ENCODE measurements around the gene HOXA6. TPM values are rescaled to one million over a fixed set of nuclear protein-coding genes. Genes with fewer than 3 reads are reported as not detected.

HOXA6 gene
- total and polyA plus RNA-seq, 10 of the 15 experiments (the other 5 are each of a cell fraction or from before 2014, with no cell fraction given): 0.08 TPM; not detected in 9

- POLR2A ChIA-PET: no interaction called here
These were observed 17.6 kb downstream of the HOXA6 start for GRCh38 chr7:27129729-27130539.

More at GRCh38 chr7:27129729-27130539, 17.6 kb downstream of the HOXA6 start:
- ChIA-PET SMC1A (ENCODE audit: uncharacterized antibody, unreplicated experiment) (no interaction called here), RAD21 (ENCODE audit: unreplicated experiment) (interaction anchor here (0.6 kb wide), 1 partner anchor 32 kb away, joined by 3 read pairs; no protein-coding TSS in a partner anchor), CTCF (no interaction called here)
- no peak overlapping the region for H3K4me3 ChIP-seq
- DNase-seq (ENCODE audit: low read depth, low spot score): no peak
- no peaks in the 10 kb centered on the region for H3K36me3 ChIP-seq (ENCODE audit: control insufficient read depth in 2 of 2, insufficient read depth in 2 of 2, low read length in 1 of 2)
- BruUV-seq (replicated peaks): no TSS peak
- ATAC-seq: no peak
- H3K4me1 ChIP-seq (ENCODE audit: control insufficient read depth, insufficient read depth, low read length): no peaks in the 10 kb centered on the region
- no peaks in the 10 kb centered on the region; the same call in 2 of the 3 replicates for H3K9me3 ChIP-seq (replicated peaks; ENCODE audit: control insufficient read depth, insufficient read depth, low read length)
- H2AFZ ChIP-seq (ENCODE audit: control insufficient read depth, low read depth, low read length): no peak overlapping the region
- intact Hi-C loops (cut with micrococcal nuclease; ENCODE audit: unreplicated experiment) (no loop called here), in situ Hi-C loops (cut with MboI) (no loop called here)
- no peak for TF ChIP-seq ZNF622 (IDR thresholded peaks at IDR 0.05)
- TF ChIP-seq YBX1 (IDR thresholded peaks at IDR 0.05): no peak
- TF ChIP-seq NBN (IDR thresholded peaks at IDR 0.05): no peak
- no peak for TF ChIP-seq FOXK2 (IDR thresholded peaks at IDR 0.05)
- no peak for TF ChIP-seq NRF1 (conservative IDR thresholded peaks at IDR 0.05; ENCODE audit: low read depth, low read length)
- TF ChIP-seq, protein P1, sequence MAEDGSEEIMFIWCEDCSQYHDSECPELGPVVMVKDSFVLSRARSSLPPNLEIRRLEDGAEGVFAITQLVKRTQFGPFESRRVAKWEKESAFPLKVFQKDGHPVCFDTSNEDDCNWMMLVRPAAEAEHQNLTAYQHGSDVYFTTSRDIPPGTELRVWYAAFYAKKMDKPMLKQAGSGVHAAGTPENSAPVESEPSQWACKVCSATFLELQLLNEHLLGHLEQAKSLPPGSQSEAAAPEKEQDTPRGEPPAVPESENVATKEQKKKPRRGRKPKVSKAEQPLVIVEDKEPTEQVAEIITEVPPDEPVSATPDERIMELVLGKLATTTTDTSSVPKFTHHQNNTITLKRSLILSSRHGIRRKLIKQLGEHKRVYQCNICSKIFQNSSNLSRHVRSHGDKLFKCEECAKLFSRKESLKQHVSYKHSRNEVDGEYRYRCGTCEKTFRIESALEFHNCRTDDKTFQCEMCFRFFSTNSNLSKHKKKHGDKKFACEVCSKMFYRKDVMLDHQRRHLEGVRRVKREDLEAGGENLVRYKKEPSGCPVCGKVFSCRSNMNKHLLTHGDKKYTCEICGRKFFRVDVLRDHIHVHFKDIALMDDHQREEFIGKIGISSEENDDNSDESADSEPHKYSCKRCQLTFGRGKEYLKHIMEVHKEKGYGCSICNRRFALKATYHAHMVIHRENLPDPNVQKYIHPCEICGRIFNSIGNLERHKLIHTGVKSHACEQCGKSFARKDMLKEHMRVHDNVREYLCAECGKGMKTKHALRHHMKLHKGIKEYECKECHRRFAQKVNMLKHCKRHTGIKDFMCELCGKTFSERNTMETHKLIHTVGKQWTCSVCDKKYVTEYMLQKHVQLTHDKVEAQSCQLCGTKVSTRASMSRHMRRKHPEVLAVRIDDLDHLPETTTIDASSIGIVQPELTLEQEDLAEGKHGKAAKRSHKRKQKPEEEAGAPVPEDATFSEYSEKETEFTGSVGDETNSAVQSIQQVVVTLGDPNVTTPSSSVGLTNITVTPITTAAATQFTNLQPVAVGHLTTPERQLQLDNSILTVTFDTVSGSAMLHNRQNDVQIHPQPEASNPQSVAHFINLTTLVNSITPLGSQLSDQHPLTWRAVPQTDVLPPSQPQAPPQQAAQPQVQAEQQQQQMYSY (CRISPR knock-in tag; IDR thresholded peaks at IDR 0.05): no peak
- no peak for TF ChIP-seq TCF7 (IDR thresholded peaks at IDR 0.05; ENCODE audit: borderline replicate concordance)
- no peak for TF ChIP-seq NFYB (IDR thresholded peaks at IDR 0.05; ENCODE audit: insufficient read depth, low read depth, low read length)
- TF ChIP-seq MAX (IDR thresholded peaks at IDR 0.05; ENCODE audit: low read depth, low read length): no peak
- no peak for TF ChIP-seq ZBTB4 (CRISPR knock-in tag; IDR thresholded peaks at IDR 0.05)
- TF ChIP-seq HDAC6 (IDR thresholded peaks at IDR 0.05; ENCODE audit: unreplicated experiment): no peak
- no peak for TF ChIP-seq TAF1 (IDR thresholded peaks at IDR 0.05; ENCODE audit: borderline replicate concordance, low read depth, low read length)
- TF ChIP-seq BACH1 (IDR thresholded peaks at IDR 0.05; ENCODE audit: borderline replicate concordance): no peak
- no peak for TF ChIP-seq RB1 (IDR thresholded peaks at IDR 0.05; ENCODE audit: borderline replicate concordance)
- no peak for TF ChIP-seq ATF7 (IDR thresholded peaks at IDR 0.05; ENCODE audit: low read depth)
- TF ChIP-seq SMAD1 (IDR thresholded peaks at IDR 0.05; ENCODE audit: low read depth, partially characterized antibody): no peak
- no peak for TF ChIP-seq CBX5 (IDR thresholded peaks at IDR 0.05; ENCODE audit: low read depth)
- no peak for TF ChIP-seq ZZZ3 (IDR thresholded peaks at IDR 0.05; ENCODE audit: control insufficient read depth, insufficient read length, low read depth)
- no peaks in the 10 kb centered on the region for H3K79me2 ChIP-seq (ENCODE audit: control insufficient read depth, insufficient read depth, low read length)
- H3K4me2 ChIP-seq (ENCODE audit: control insufficient read depth, insufficient read depth): no peak overlapping the region
- no peak overlapping the region for H3K27ac ChIP-seq (ENCODE audit: control insufficient read depth, insufficient read depth)
- no peak overlapping the region for H3K9ac ChIP-seq (ENCODE audit: control insufficient read depth, insufficient read depth, low read length)
- H4K20me1 ChIP-seq (ENCODE audit: control insufficient read depth, insufficient read depth): no peaks in the 10 kb centered on the region
- FAIRE-seq: no peak
- WGBS (ENCODE audit: insufficient coverage, insufficient replicate concordance, low lambda C conversion rate, missing lambda C conversion rate): 63% methylated on average over 36 of the region's 72 CpGs
- H3K27me3 ChIP-seq (replicated peaks in 1 of 2; ENCODE audit: control insufficient read depth in 2 of 2, insufficient read depth in 2 of 2, low read length in 1 of 2): peaks cover 0 to 2% of the 10 kb centered on the region in 2 experiments; a peak in 2 of 4 replicates

Measured in GM12878 (cell line).